ENCODE measurements around the gene OSBP.

DNA sequence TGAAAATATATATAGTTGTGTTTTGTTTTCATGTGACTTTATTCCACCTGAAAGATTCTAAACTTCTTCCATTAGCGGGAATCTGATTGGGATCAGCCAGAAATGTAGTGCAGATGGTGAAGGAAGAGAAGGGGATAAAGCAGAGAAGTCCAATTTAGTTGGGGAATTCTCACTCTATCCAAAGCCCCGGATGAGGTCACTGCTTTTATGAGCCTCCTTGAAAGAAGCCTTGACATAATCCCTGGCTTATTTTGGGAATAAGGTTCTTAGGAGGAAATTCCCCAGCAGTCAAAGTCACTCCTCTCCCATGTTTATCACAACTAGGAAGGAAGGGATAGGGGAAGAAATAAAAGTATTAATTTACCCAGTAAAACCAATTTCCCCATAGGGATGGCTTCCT lies 41.1 kb downstream of the OSBP start:
- TF ChIP-seq, protein P1, sequence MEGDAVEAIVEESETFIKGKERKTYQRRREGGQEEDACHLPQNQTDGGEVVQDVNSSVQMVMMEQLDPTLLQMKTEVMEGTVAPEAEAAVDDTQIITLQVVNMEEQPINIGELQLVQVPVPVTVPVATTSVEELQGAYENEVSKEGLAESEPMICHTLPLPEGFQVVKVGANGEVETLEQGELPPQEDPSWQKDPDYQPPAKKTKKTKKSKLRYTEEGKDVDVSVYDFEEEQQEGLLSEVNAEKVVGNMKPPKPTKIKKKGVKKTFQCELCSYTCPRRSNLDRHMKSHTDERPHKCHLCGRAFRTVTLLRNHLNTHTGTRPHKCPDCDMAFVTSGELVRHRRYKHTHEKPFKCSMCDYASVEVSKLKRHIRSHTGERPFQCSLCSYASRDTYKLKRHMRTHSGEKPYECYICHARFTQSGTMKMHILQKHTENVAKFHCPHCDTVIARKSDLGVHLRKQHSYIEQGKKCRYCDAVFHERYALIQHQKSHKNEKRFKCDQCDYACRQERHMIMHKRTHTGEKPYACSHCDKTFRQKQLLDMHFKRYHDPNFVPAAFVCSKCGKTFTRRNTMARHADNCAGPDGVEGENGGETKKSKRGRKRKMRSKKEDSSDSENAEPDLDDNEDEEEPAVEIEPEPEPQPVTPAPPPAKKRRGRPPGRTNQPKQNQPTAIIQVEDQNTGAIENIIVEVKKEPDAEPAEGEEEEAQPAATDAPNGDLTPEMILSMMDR (optimal IDR thresholded peaks at IDR 0.05 in 1 of 3, IDR thresholded peaks at IDR 0.05 in 1 of 3, conservative IDR thresholded peaks at IDR 0.05 in 1 of 3; ENCODE audit: extremely low read depth in 1 of 3, insufficient read depth in 2 of 3, low read length in 3 of 3): no peak
- TF ChIP-seq EZH2 (IDR thresholded peaks at IDR 0.05; ENCODE audit: low read length): no peak
